Chondrocyte (in vitro differentiated cells): Measurements from ENCODE around the gene PTPRE. TPM values are rescaled to one million over a fixed set of nuclear protein-coding genes. Genes with fewer than 3 reads are reported as not detected.

Source experiments
- DNase-seq: peaks from one replicate; pipeline ENCODE4 v3.0.0; 2021; ENCODE audit warnings: mixed read lengths, low spot score
- H3K27ac Mint-ChIP-seq: one replicate; pipeline ENCODE4 v1.8.0; 2021; ENCODE audit warnings: mild to moderate bottlenecking, moderate library complexity, mixed read lengths; ENCODE audit not compliant: unreplicated experiment
- H3K27me3 Mint-ChIP-seq: 2 replicates; pipeline ENCODE4 v1.8.0; 2021; ENCODE audit warnings: low read depth, mixed read lengths
- H3K36me3 Mint-ChIP-seq: 2 replicates; pipeline ENCODE4 v1.8.0; 2021; ENCODE audit warnings: low read depth, mixed read lengths
- H3K4me1 Mint-ChIP-seq: 2 replicates; pipeline ENCODE4 v1.8.0; 2021; ENCODE audit warnings: low read depth, mild to moderate bottlenecking, mixed read lengths
- H3K4me3 Mint-ChIP-seq: one replicate; pipeline ENCODE4 v1.8.0; 2021; ENCODE audit warnings: mild to moderate bottlenecking, moderate library complexity, mixed read lengths; ENCODE audit not compliant: unreplicated experiment
- H3K9me3 Mint-ChIP-seq: 2 replicates; pipeline ENCODE4 v1.8.0; 2021; ENCODE audit warnings: low read depth, mixed read lengths
- CTCF ChIP-seq: fragments of 200-600 bp; sonication (generic); IDR thresholded peaks from 2 replicates; pipeline ENCODE4 v1.5.0; 2021; ENCODE audit warnings: antibody characterized with exemption, mild to moderate bottlenecking, moderate library complexity
- total RNA-seq: library from RNA; stranded (reverse); gene quantifications from 3 replicates; pipeline ENCODE4 v1.2.1, GENCODE V29; 2021

Gene PTPRE
- total RNA-seq, 1 donor from 2014 or later = 6.2 TPM

- Mint-ChIP-seq H3K9me3 (no peaks in the 10 kb centered on the region), H3K27me3 (no peaks in the 10 kb centered on the region), H3K4me1 (peaks cover 13% of the 10 kb centered on the region), H3K4me3 (no peak overlapping the region), H3K36me3 (peaks cover 1% of the 10 kb centered on the region), H3K27ac (no peak overlapping the region)
- TF ChIP-seq CTCF = no peak
- DNase-seq = no peak
Observed at GRCh38 chr10:127971963-127972615, 65.2 kb downstream of the PTPRE start.

- H3K4me3 Mint-ChIP-seq = no peak overlapping the region
- DNase-seq = no peak
- H3K36me3 Mint-ChIP-seq = peaks cover 1% of the 10 kb centered on the region
- no peak overlapping the region for H3K27ac Mint-ChIP-seq
- no peaks in the 10 kb centered on the region for H3K27me3 Mint-ChIP-seq
- peaks cover 21% of the 10 kb centered on the region for H3K4me1 Mint-ChIP-seq
- no peaks in the 10 kb centered on the region for H3K9me3 Mint-ChIP-seq
- TF ChIP-seq CTCF = no peak
Observed at GRCh38 chr10:127972751-127973357, 66.0 kb downstream of the PTPRE start.

GRCh38 chr10:127973791-127974311 lies 66.9 kb downstream of the PTPRE start:
- peaks cover 25% of the 10 kb centered on the region for H3K4me1 Mint-ChIP-seq
- peaks cover 1% of the 10 kb centered on the region for H3K36me3 Mint-ChIP-seq
- no peak overlapping the region for H3K4me3 Mint-ChIP-seq

GRCh38 chr10:127974911-127975310 lies 68.0 kb downstream of the PTPRE start:
- no peak for TF ChIP-seq CTCF
- Mint-ChIP-seq H3K9me3 (no peaks in the 10 kb centered on the region), H3K27me3 (no peaks in the 10 kb centered on the region), H3K4me3 (no peak overlapping the region), H3K4me1 (peaks cover 25% of the 10 kb centered on the region), H3K36me3 (peaks cover 1% of the 10 kb centered on the region), H3K27ac (no peak overlapping the region)
- DNase-seq = no peak

More at GRCh38 chr10:127973791-127974311, 66.9 kb downstream of the PTPRE start:
- Mint-ChIP-seq H3K27me3 (no peaks in the 10 kb centered on the region), H3K9me3 (no peaks in the 10 kb centered on the region), H3K27ac (no peak overlapping the region)
- DNase-seq = no peak
- TF ChIP-seq CTCF = no peak

- no peak overlapping the region for H3K27ac Mint-ChIP-seq
- no peak for DNase-seq
- TF ChIP-seq CTCF = no peak
- H3K4me1 Mint-ChIP-seq = peaks cover 25% of the 10 kb centered on the region
- no peak overlapping the region for H3K4me3 Mint-ChIP-seq
- H3K36me3 Mint-ChIP-seq = peaks cover 1% of the 10 kb centered on the region
- H3K27me3 Mint-ChIP-seq = no peaks in the 10 kb centered on the region
- H3K9me3 Mint-ChIP-seq = peaks cover 3% of the 10 kb centered on the region
Observed at GRCh38 chr10:127976286-127976685, 69.4 kb downstream of the PTPRE start.
